DND-41 (cell line): Measurements from ENCODE around the gene DYNLL2.

Source experiments
- CTCF ChIP-seq: IDR thresholded peaks from 2 replicates; pipeline ENCODE4 v1.5.1; 2012; ENCODE audit warnings: borderline replicate concordance, low read length, moderate library complexity, mild to moderate bottlenecking; ENCODE audit not compliant: poor library complexity, severe bottlenecking; ENCODE audit errors: extremely low read depth
- EZH2 ChIP-seq: IDR thresholded peaks from 3 replicates; pipeline ENCODE4 v1.6.1; 2012; ENCODE audit warnings: borderline replicate concordance, low read depth, mild to moderate bottlenecking, moderate library complexity, low read length, inconsistent platforms; ENCODE audit not compliant: severe bottlenecking

DNA sequence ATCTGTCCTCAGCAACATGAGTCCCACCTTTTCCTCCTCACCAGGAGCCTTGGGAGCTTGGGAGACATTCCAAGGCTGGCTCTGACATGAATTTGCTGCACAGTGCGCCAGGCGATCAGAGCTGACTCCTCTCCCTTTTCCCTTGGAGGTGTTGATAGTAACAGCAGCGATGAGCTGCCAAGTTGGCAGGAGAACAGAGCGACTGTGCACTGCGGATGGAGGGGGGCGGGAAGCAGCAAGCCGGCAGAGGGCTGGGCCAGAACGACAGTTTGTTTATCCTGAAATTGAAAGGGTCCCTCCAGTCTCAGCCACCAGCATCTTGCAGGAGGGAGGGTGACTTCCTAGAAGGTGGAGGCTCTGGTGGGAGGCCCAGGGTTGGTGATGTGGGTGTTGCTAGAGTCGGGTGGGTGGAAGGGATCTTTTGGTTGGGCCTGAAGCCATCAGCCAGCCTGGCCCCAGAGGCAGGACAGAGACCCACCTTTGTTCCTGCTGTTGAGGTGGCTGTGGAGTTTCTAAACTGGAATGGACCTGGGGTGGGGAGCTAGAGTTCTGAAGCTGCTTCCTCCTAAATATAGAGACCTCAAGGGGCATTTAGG lies 22.5 kb upstream of the DYNLL2 start:
- TF ChIP-seq CTCF (no peak), EZH2 (no peak)
